Liver (tissue), 3 donors: ENCODE measurements around the gene MMP14.
A peak's percentile ranks its signal among the peaks of the same experiment; 100 is the strongest.

Experiments used
- CTCF ChIP-seq: fragments of 150-350 bp; IDR thresholded peaks from 2 replicates; pipeline ENCODE4 v1.5.1; 2017; ENCODE audit warnings: improper control_type of control experiment, low read depth, low read length; ENCODE audit not compliant: missing input control
- EGR1 ChIP-seq, 2 donors: IDR thresholded peaks; 2 replicates each; pipeline ENCODE4 v1.6.1; 2016 to 2018; ENCODE audit warnings: antibody characterized with exemption in 2 of 2, low read depth in 2 of 2
- GABPA ChIP-seq, 2 donors: IDR thresholded peaks in 1 of 2; conservative IDR thresholded peaks in 1 of 2; 2 replicates each; pipeline ENCODE4 v1.6.1; 2016; ENCODE audit warnings: antibody characterized with exemption in 2 of 2, mild to moderate bottlenecking in 1 of 2, moderate library complexity in 1 of 2
- JUND ChIP-seq, 2 donors: IDR thresholded peaks; 2 replicates each; pipeline ENCODE4 v1.6.1; 2016; ENCODE audit warnings: antibody characterized with exemption in 2 of 2
- MAX ChIP-seq: IDR thresholded peaks from 2 replicates; pipeline ENCODE4 v1.6.1; 2016; ENCODE audit warnings: antibody characterized with exemption
- NR2F2 ChIP-seq: IDR thresholded peaks from 2 replicates; pipeline ENCODE4 v1.6.1; 2016; ENCODE audit warnings: antibody characterized with exemption
- RAD21 ChIP-seq, 2 donors: IDR thresholded peaks; 2 replicates each; pipeline ENCODE4 v1.6.1; 2016; ENCODE audit warnings: antibody characterized with exemption in 2 of 2, mild to moderate bottlenecking in 2 of 2
- REST ChIP-seq: IDR thresholded peaks from 2 replicates; pipeline ENCODE4 v1.6.1; 2016; ENCODE audit warnings: antibody characterized with exemption, mild to moderate bottlenecking
- SP1 ChIP-seq: IDR thresholded peaks from 2 replicates; pipeline ENCODE4 v1.6.1; 2018; ENCODE audit warnings: antibody characterized with exemption, mild to moderate bottlenecking
- TAF1 ChIP-seq: conservative IDR thresholded peaks from 2 replicates; pipeline ENCODE4 v1.6.1; 2016; ENCODE audit warnings: antibody characterized with exemption, mild to moderate bottlenecking
- YY1 ChIP-seq: IDR thresholded peaks from 2 replicates; pipeline ENCODE4 v1.6.1; 2016; ENCODE audit warnings: antibody characterized with exemption, mild to moderate bottlenecking
- ZBTB33 ChIP-seq: IDR thresholded peaks from 2 replicates; pipeline ENCODE4 v1.6.1; 2016; ENCODE audit warnings: antibody characterized with exemption
- donor health status: healthy.
- donor health status: healthy.

- TF ChIP-seq TAF1 = no peak
- no peak for TF ChIP-seq REST
- TF ChIP-seq CTCF = peak; percentile 73
- TF ChIP-seq JUND (IDR thresholded peaks at IDR 0.05) = no peak
- no peak for TF ChIP-seq MAX
- TF ChIP-seq NR2F2 = no peak
- no peak for TF ChIP-seq SP1
- no peak for TF ChIP-seq ZBTB33
- no peak for TF ChIP-seq GABPA (IDR thresholded peaks at IDR 0.05 in 1 of 2, conservative IDR thresholded peaks at IDR 0.05 in 1 of 2)
- TF ChIP-seq RAD21 (IDR thresholded peaks at IDR 0.05) = peak; percentile 86
- no peak for TF ChIP-seq EGR1 (IDR thresholded peaks at IDR 0.05; ENCODE audit: low read depth in 2 of 2)
- TF ChIP-seq YY1 = peak; percentile 41
These were observed 13.8 kb upstream of the MMP14 start for GRCh38 chr14:22822571-22823098.
